ENCODE data around the gene TET1. TPM values are rescaled to one million over a fixed set of nuclear protein-coding genes. Genes with fewer than 3 reads are reported as not detected.

TET1 gene
- total and polyA plus RNA-seq, 2 of the 13 experiments (the other 11 are each of a cell fraction or from before 2014, with no cell fraction given) = 6.9 to 7.3 TPM

DNA sequence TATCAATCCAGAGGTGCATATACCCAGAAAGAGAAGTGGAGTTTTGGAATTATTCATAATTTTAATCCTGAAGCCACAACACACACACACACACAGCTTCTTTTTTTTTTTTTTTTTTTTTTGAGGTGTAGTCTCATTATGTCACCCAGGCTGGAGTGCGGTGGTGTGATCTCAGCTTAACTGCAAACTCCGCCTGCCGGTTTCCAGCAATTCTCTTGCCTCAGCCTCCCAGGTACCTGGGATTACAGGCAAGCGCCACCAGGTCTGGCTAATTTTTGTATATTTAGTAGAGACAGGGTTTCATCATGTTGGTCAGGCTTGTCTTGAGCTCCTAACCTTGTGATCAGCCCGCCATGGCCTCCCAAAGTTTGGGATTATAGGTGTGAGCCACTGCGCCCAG is 35.4 kb downstream of the TET1 start:
- Histone ChIP-seq H2AFZ (ENCODE audit: low read length) (no peak overlapping the region), H3K27ac (ENCODE audit: extremely low read length, insufficient read depth, low read length) (no peak overlapping the region), H3K36me3 (replicated peaks in 1 of 2; ENCODE audit: control insufficient read depth in 1 of 2, insufficient read depth in 2 of 2, low read length in 2 of 2) (peaks cover 0 to 5% of the 10 kb centered on the region in 2 experiments; a peak in 1 of 5 replicates), H4K20me1 (ENCODE audit: insufficient read depth, low read length) (no peaks in the 10 kb centered on the region), H3K79me2 (ENCODE audit: insufficient read depth, low read length) (peaks cover 5% of the 10 kb centered on the region), H3K4me1 (ENCODE audit: insufficient read depth, low read length) (peaks cover 41% of the 10 kb centered on the region), H3K4me2 (ENCODE audit: low read depth, low read length) (no peak overlapping the region), H3K9ac (ENCODE audit: insufficient read depth, low read depth, low read length) (no peak overlapping the region), H3K9me3 (ENCODE audit: low read length) (no peaks in the 10 kb centered on the region), H3K27me3 (ENCODE audit: control insufficient read depth in 1 of 2, insufficient read depth in 2 of 2, low read length in 2 of 2) (no peaks in the 10 kb centered on the region), H3K4me3 (replicated peaks in 1 of 3; ENCODE audit: insufficient read depth in 1 of 3, low read depth in 2 of 3, low read length in 3 of 3) (no peak overlapping the region)
- DNase-seq (ENCODE audit: low spot score) (no peak), ATAC-seq (no peak), FAIRE-seq (no peak)
- in situ Hi-C loops (cut with HindIII; ENCODE audit: extremely low pct_ligation_motif_present, low pct_unique_long_range_greater_than_20kb) = no loop called here
- WGBS (ENCODE audit: low lambda C conversion rate) = 95% methylated on average over 4 of the region's 6 CpGs
- CTCF ChIA-PET (ENCODE audit: low intra/inter-chr PET ratio, low total read pairs) = no interaction called here
- BruUV-seq (replicated peaks) = no TSS peak
- intact Hi-C loops (cut with micrococcal nuclease; ENCODE audit: unreplicated experiment) = no loop called here
- POLR2A ChIA-PET = no interaction called here
- TF ChIP-seq, protein P1, sequence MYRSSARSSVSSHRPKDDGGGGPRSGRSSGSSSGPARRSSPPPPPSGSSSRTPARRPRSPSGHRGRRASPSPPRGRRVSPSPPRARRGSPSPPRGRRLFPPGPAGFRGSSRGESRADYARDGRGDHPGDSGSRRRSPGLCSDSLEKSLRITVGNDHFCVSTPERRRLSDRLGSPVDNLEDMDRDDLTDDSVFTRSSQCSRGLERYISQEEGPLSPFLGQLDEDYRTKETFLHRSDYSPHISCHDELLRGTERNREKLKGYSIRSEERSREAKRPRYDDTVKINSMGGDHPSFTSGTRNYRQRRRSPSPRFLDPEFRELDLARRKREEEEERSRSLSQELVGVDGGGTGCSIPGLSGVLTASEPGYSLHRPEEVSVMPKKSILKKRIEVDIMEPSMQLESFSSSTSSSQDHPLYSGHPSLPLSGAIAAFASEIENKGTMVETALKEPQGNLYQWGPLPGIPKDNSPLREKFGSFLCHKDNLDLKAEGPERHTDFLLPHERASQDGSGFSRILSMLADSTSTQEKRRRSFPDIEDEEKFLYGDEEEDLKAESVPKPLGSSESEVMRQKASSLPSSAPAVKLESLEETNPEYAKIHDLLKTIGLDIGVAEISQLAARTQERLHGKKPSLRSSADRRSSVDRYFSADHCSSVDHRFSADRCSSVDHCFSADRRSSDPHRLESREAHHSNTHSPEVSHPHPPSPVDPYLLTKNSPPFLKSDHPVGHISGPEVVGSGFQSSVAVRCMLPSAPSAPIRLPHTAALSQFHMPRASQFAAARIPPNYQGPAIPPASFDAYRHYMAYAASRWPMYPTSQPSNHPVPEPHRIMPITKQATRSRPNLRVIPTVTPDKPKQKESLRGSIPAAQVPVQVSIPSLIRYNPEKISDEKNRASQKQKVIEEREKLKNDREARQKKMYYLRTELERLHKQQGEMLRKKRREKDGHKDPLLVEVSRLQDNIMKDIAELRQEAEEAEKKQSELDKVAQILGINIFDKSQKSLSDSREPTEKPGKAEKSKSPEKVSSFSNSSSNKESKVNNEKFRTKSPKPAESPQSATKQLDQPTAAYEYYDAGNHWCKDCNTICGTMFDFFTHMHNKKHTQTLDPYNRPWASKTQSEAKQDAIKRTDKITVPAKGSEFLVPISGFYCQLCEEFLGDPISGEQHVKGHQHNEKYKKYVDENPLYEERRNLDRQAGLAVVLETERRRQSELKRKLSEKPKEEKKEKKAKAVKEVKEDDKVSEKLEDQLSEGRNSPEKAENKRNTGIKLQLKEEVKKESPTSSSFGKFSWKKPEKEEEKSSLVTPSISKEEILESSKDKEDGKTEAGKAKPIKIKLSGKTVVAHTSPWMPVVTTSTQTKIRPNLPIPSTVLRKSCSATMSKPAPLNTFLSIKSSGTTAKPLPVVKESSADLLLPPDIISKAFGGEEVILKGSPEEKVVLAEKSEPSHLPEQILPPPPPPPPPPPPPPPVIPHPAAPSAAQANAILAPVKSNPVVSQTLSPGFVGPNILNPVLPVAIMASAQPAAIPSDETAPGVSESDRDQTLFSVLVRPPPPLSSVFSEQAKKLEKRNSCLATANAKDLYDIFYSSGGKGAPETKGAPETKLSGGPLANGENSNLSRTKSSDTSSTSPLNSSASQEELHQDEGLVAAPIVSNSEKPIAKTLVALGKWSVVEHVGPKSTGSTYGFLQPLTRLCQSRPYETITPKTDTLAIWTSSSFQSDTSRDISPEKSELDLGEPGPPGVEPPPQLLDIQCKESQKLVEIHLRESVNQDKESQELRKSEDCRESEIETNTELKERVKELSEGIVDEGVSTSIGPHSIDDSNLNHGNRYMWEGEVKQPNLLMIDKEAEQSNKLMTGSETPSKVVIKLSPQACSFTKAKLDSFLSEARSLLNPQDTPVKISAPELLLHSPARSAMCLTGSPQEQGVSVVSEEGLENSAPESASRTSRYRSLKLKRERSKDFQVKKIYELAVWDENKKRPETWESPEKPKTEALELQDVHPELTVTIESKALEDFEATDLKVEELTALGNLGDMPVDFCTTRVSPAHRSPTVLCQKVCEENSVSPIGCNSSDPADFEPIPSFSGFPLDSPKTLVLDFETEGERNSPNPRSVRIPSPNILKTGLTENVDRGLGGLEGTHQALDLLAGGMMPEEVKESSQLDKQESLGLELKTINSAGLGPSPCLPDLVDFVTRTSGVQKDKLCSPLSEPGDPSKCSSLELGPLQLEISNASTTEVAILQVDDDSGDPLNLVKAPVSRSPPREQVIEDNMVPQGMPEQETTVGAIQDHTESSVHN (CRISPR knock-in tag; IDR thresholded peaks at IDR 0.05) = no peak
- TF ChIP-seq ZNF75D (CRISPR knock-in tag; IDR thresholded peaks at IDR 0.05; ENCODE audit: borderline replicate concordance) (no peak), HOXA9 (CRISPR knock-in tag; IDR thresholded peaks at IDR 0.05; ENCODE audit: borderline replicate concordance) (no peak), PCBP1 (IDR thresholded peaks at IDR 0.05; ENCODE audit: borderline replicate concordance, low read depth, low read length) (no peak), ZNF460 (CRISPR knock-in tag; IDR thresholded peaks at IDR 0.05; ENCODE audit: borderline replicate concordance) (no peak), ZNF703 (CRISPR knock-in tag; IDR thresholded peaks at IDR 0.05; ENCODE audit: borderline replicate concordance) (no peak), ZNF557 (CRISPR knock-in tag; IDR thresholded peaks at IDR 0.05) (no peak), ZNF20 (CRISPR knock-in tag; IDR thresholded peaks at IDR 0.05) (no peak), SP1 (IDR thresholded peaks at IDR 0.05) (no peak), SP1 (CRISPR knock-in tag; IDR thresholded peaks at IDR 0.05) (no peak), ZNF230 (CRISPR knock-in tag; IDR thresholded peaks at IDR 0.05) (no peak), MEIS1 (CRISPR knock-in tag; IDR thresholded peaks at IDR 0.05; ENCODE audit: borderline replicate concordance) (no peak)
- TF ChIP-seq, protein P2, sequence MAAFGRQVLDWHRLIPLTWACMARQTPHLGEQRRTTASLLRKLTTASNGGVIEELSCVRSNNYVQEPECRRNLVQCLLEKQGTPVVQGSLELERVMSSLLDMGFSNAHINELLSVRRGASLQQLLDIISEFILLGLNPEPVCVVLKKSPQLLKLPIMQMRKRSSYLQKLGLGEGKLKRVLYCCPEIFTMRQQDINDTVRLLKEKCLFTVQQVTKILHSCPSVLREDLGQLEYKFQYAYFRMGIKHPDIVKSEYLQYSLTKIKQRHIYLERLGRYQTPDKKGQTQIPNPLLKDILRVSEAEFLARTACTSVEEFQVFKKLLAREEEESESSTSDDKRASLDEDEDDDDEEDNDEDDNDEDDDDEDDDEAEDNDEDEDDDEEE (CRISPR knock-in tag; IDR thresholded peaks at IDR 0.05) = no peak
- TF ChIP-seq, protein P3, sequence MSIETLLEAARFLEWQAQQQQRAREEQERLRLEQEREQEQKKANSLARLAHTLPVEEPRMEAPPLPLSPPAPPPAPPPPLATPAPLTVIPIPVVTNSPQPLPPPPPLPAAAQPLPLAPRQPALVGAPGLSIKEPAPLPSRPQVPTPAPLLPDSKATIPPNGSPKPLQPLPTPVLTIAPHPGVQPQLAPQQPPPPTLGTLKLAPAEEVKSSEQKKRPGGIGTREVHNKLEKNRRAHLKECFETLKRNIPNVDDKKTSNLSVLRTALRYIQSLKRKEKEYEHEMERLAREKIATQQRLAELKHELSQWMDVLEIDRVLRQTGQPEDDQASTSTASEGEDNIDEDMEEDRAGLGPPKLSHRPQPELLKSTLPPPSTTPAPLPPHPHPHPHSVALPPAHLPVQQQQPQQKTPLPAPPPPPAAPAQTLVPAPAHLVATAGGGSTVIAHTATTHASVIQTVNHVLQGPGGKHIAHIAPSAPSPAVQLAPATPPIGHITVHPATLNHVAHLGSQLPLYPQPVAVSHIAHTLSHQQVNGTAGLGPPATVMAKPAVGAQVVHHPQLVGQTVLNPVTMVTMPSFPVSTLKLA (IDR thresholded peaks at IDR 0.05) = no peak

All from HepG2 (cell line).